HG03432 (cell line): Measurements from ENCODE around the gene CLHC1.
"Not testable (repeated sequence)": the region's sequence is repeated elsewhere in the genome, so short reads cannot be mapped to it uniquely, and the experiment has no call there.

Experiments
- ATAC-seq: cut with Tn5 transposase; IDR thresholded peaks from one replicate; pipeline ENCODE4 v1.9.1; 2021; ENCODE audit warnings: mild to moderate bottlenecking, moderate library complexity; ENCODE audit not compliant: unreplicated experiment

The CLHC1 gene

GRCh38 chr2:55155206-55155605 lies 76.9 kb downstream of the CLHC1 start:
- ATAC-seq: no peak

- ATAC-seq: no peak
These were observed 77.5 kb downstream of the CLHC1 start for GRCh38 chr2:55154525-55155030.

GRCh38 chr2:55153584-55154299 lies 78.4 kb downstream of the CLHC1 start:
- ATAC-seq: no peak

GRCh38 chr2:55152475-55153412 lies 79.3 kb downstream of the CLHC1 start:
- no peak for ATAC-seq

GRCh38 chr2:55151733-55152433 lies 80.2 kb downstream of the CLHC1 start:
- ATAC-seq: no peak

GRCh38 chr2:55150834-55151233 lies 81.3 kb downstream of the CLHC1 start:
- ATAC-seq: peak; percentile 84

GRCh38 chr2:55148269-55148668 lies 83.8 kb downstream of the CLHC1 start:
- no peak for ATAC-seq

GRCh38 chr2:55147531-55147930 lies 84.6 kb downstream of the CLHC1 start:
- ATAC-seq: no peak

- no peak for ATAC-seq
These were observed 85.1 kb downstream of the CLHC1 start for GRCh38 chr2:55147041-55147440.

- no peak for ATAC-seq
These were observed 85.8 kb downstream of the CLHC1 start for GRCh38 chr2:55146263-55146662.

GRCh38 chr2:55144922-55145820 lies 86.9 kb downstream of the CLHC1 start:
- no peak for ATAC-seq

- ATAC-seq: not testable (repeated sequence)
These were observed 88.4 kb downstream of the CLHC1 start for GRCh38 chr2:55143706-55144105.

GRCh38 chr2:55142518-55142917 lies 89.6 kb downstream of the CLHC1 start:
- no peak for ATAC-seq

- no peak for ATAC-seq
These were observed 90.3 kb downstream of the CLHC1 start for GRCh38 chr2:55141572-55142413.

GRCh38 chr2:55140316-55141219 lies 91.5 kb downstream of the CLHC1 start:
- ATAC-seq: no peak

GRCh38 chr2:55139305-55139704 lies 92.8 kb downstream of the CLHC1 start:
- no peak for ATAC-seq

GRCh38 chr2:55138882-55139229 lies 93.2 kb downstream of the CLHC1 start:
- no peak for ATAC-seq
